GM06990 (cell line): ENCODE measurements around the gene KRT15.

ENCODE experiments used
- DNase-seq: peaks from one replicate; pipeline ENCODE4 v3.0.0-alpha.2; 2011; ENCODE audit not compliant: insufficient read length; ENCODE audit errors: extremely low read depth
- H3K27me3 ChIP-seq: replicated peaks from 2 replicates; pipeline ENCODE4 v1.6.0; 2011; ENCODE audit warnings: low read length; ENCODE audit not compliant: control insufficient read depth, insufficient read depth
- H3K36me3 ChIP-seq: 2 replicates; pipeline ENCODE4 v1.5.1; 2011; ENCODE audit warnings: low read length; ENCODE audit not compliant: control insufficient read depth, insufficient read depth
- H3K4me3 ChIP-seq: replicated peaks from 2 replicates; pipeline ENCODE4 v1.5.1; 2011; ENCODE audit warnings: low read depth, mild to moderate bottlenecking, control low read depth, low read length
- CTCF ChIP-seq: IDR thresholded peaks from 2 replicates; pipeline ENCODE4 v1.5.1; 2011; ENCODE audit warnings: low read length, control low read depth, mild to moderate bottlenecking, inconsistent platforms; ENCODE audit not compliant: insufficient read depth, poor library complexity, severe bottlenecking

KRT15 gene

GRCh38 chr17:41523225-41523593 lies 4.5 kb upstream of the KRT15 start:
- DNase-seq = no peak
- TF ChIP-seq CTCF = no peak
- Histone ChIP-seq H3K4me3 (no peak overlapping the region), H3K27me3 (no peaks in the 10 kb centered on the region; the same call in none of the 2 replicates), H3K36me3 (no peaks in the 10 kb centered on the region)

- DNase-seq = no peak
- TF ChIP-seq CTCF = no peak
- H3K36me3 ChIP-seq = no peaks in the 10 kb centered on the region
- H3K27me3 ChIP-seq = no peaks in the 10 kb centered on the region; the same call in none of the 2 replicates
- no peak overlapping the region for H3K4me3 ChIP-seq
These were observed 3.9 kb upstream of the KRT15 start for GRCh38 chr17:41522301-41523224.

GRCh38 chr17:41521574-41522261 lies 3.0 kb upstream of the KRT15 start:
- TF ChIP-seq CTCF = no peak
- no peak for DNase-seq
- Histone ChIP-seq H3K4me3 (no peak overlapping the region), H3K27me3 (no peaks in the 10 kb centered on the region; the same call in none of the 2 replicates), H3K36me3 (no peaks in the 10 kb centered on the region)

- TF ChIP-seq CTCF = no peak
- Histone ChIP-seq H3K27me3 (no peaks in the 10 kb centered on the region; the same call in none of the 2 replicates), H3K36me3 (no peaks in the 10 kb centered on the region), H3K4me3 (no peak overlapping the region)
- DNase-seq = no peak
These were observed 2.3 kb upstream of the KRT15 start for GRCh38 chr17:41520821-41521521.

- no peaks in the 10 kb centered on the region; the same call in 1 of the 2 replicates for H3K27me3 ChIP-seq
- no peaks in the 10 kb centered on the region for H3K36me3 ChIP-seq
- DNase-seq = no peak
- H3K4me3 ChIP-seq = no peak overlapping the region
- no peak for TF ChIP-seq CTCF
These were observed 973 bp upstream of the KRT15 start for GRCh38 chr17:41519501-41520224.
